Measurements from ENCODE around the gene MLLT10. TPM values are rescaled to one million over a fixed set of nuclear protein-coding genes. Genes with fewer than 3 reads are reported as not detected.

Gene MLLT10
- total RNA-seq = 26.1 TPM
- long read RNA-seq, partial matches to known transcripts = 2 of 8 reads
- long read RNA-seq, other reads (novel, unspliced or antisense) = 6 of 8 reads

GRCh38 chr10:21533467-21534279, at the start of gene MLLT10:
Gene MLLT10 (plus strand): TSS chr10:21534232. CDS start chr10:21534645, 413 bp downstream.
- intact Hi-C loops (cut with micrococcal nuclease) = no loop called here
- ATAC-seq = peak; percentile 94
- peak; percentile 99 for DNase-seq

GRCh38 chr10:21487416-21488180, 46.4 kb upstream of the MLLT10 start:
- intact Hi-C loops (cut with micrococcal nuclease) = no loop called here
- no peak for ATAC-seq
- DNase-seq = no peak

- intact Hi-C loops (cut with micrococcal nuclease) = no loop called here
- no peak for DNase-seq
- no peak for ATAC-seq
These were observed 45.6 kb upstream of the MLLT10 start for GRCh38 chr10:21488246-21488956.

- no peak for ATAC-seq
- intact Hi-C loops (cut with micrococcal nuclease) = no loop called here
- DNase-seq = no peak
These were observed 45.0 kb upstream of the MLLT10 start for GRCh38 chr10:21488957-21489446.

GRCh38 chr10:21490028-21490710, 43.9 kb upstream of the MLLT10 start:
- ATAC-seq = no peak
- intact Hi-C loops (cut with micrococcal nuclease) = loop anchor here (10.0 kb wide), 2 partner anchors 215 to 475 kb away; no protein-coding TSS in a partner anchor
- DNase-seq = no peak

GRCh38 chr10:21490711-21491105, 43.3 kb upstream of the MLLT10 start:
- intact Hi-C loops (cut with micrococcal nuclease) = loop anchor here (10.0 kb wide), 2 partner anchors 216 to 474 kb away; no protein-coding TSS in a partner anchor
- DNase-seq = no peak
- ATAC-seq = no peak

- intact Hi-C loops (cut with micrococcal nuclease) = loop anchor here (10.0 kb wide), 2 partner anchors 218 to 472 kb away; no protein-coding TSS in a partner anchor
- DNase-seq = no peak
- ATAC-seq = no peak
These were observed 41.6 kb upstream of the MLLT10 start for GRCh38 chr10:21492421-21492820.

- DNase-seq (no peak), ATAC-seq (no peak)
- intact Hi-C loops (cut with micrococcal nuclease) = loop anchor here (10.0 kb wide), 2 partner anchors 219 to 471 kb away; no protein-coding TSS in a partner anchor
These were observed 40.2 kb upstream of the MLLT10 start for GRCh38 chr10:21493784-21494183.

- peak; percentile 69 for DNase-seq
- ATAC-seq = peak; percentile 51
- intact Hi-C loops (cut with micrococcal nuclease) = loop anchor here (5.0 to 10.0 kb wide), 3 partner anchors 220 to 470 kb away; no protein-coding TSS in a partner anchor
These were observed 39.6 kb upstream of the MLLT10 start for GRCh38 chr10:21494191-21495001.

- peak; percentile 36 for DNase-seq
- peak; percentile 1 for ATAC-seq
- intact Hi-C loops (cut with micrococcal nuclease) = loop anchor here (5.0 to 10.0 kb wide), 3 partner anchors 220 to 470 kb away; no protein-coding TSS in a partner anchor
These were observed 38.9 kb upstream of the MLLT10 start for GRCh38 chr10:21495002-21495751.

- DNase-seq = peak; percentile 92
- ATAC-seq = peak; percentile 89
- intact Hi-C loops (cut with micrococcal nuclease) = loop anchor here (5.0 to 10.0 kb wide), 3 partner anchors 221 to 469 kb away; no protein-coding TSS in a partner anchor
These were observed 38.2 kb upstream of the MLLT10 start for GRCh38 chr10:21495752-21496342.

GRCh38 chr10:21496343-21497176, 37.5 kb upstream of the MLLT10 start:
- ATAC-seq (peak; percentile 76), DNase-seq (peak; percentile 70)
- intact Hi-C loops (cut with micrococcal nuclease) = loop anchor here (5.0 to 10.0 kb wide), 3 partner anchors 222 to 468 kb away; no protein-coding TSS in a partner anchor

GRCh38 chr10:21497177-21497807, 36.7 kb upstream of the MLLT10 start:
- DNase-seq (peak; percentile 97), ATAC-seq (peak; percentile 72)
- intact Hi-C loops (cut with micrococcal nuclease) = loop anchor here (5.0 to 10.0 kb wide), 3 partner anchors 222 to 468 kb away; no protein-coding TSS in a partner anchor

- no peak for DNase-seq
- intact Hi-C loops (cut with micrococcal nuclease) = loop anchor here (5.0 to 10.0 kb wide), 3 partner anchors 224 to 466 kb away; no protein-coding TSS in a partner anchor
- no peak for ATAC-seq
These were observed 35.7 kb upstream of the MLLT10 start for GRCh38 chr10:21498377-21498776.

GRCh38 chr10:21498986-21499385, 35.0 kb upstream of the MLLT10 start:
- intact Hi-C loops (cut with micrococcal nuclease) = loop anchor here (5.0 to 10.0 kb wide), 3 partner anchors 224 to 466 kb away; no protein-coding TSS in a partner anchor
- ATAC-seq = no peak
- no peak for DNase-seq
